Measurements from ENCODE around the gene UBE3A.

UBE3A gene

GRCh38 chr15:25408428-25408827 is 30.4 kb downstream of the UBE3A start:
- no peak for TF ChIP-seq ISL1 (CRISPR knock-in tag; IDR thresholded peaks at IDR 0.05)
- TF ChIP-seq, protein P1, sequence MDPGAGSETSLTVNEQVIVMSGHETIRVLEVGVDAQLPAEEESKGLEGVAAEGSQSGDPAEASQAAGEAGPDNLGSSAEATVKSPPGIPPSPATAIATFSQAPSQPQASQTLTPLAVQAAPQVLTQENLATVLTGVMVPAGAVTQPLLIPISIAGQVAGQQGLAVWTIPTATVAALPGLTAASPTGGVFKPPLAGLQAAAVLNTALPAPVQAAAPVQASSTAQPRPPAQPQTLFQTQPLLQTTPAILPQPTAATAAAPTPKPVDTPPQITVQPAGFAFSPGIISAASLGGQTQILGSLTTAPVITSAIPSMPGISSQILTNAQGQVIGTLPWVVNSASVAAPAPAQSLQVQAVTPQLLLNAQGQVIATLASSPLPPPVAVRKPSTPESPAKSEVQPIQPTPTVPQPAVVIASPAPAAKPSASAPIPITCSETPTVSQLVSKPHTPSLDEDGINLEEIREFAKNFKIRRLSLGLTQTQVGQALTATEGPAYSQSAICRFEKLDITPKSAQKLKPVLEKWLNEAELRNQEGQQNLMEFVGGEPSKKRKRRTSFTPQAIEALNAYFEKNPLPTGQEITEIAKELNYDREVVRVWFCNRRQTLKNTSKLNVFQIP (CRISPR knock-in tag; IDR thresholded peaks at IDR 0.05; ENCODE audit: borderline replicate concordance, low read depth), result no peak
- no peak for TF ChIP-seq TOX (CRISPR knock-in tag; IDR thresholded peaks at IDR 0.05; ENCODE audit: borderline replicate concordance)
- TF ChIP-seq, protein P2, sequence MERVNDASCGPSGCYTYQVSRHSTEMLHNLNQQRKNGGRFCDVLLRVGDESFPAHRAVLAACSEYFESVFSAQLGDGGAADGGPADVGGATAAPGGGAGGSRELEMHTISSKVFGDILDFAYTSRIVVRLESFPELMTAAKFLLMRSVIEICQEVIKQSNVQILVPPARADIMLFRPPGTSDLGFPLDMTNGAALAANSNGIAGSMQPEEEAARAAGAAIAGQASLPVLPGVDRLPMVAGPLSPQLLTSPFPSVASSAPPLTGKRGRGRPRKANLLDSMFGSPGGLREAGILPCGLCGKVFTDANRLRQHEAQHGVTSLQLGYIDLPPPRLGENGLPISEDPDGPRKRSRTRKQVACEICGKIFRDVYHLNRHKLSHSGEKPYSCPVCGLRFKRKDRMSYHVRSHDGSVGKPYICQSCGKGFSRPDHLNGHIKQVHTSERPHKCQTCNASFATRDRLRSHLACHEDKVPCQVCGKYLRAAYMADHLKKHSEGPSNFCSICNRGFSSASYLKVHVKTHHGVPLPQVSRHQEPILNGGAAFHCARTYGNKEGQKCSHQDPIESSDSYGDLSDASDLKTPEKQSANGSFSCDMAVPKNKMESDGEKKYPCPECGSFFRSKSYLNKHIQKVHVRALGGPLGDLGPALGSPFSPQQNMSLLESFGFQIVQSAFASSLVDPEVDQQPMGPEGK (CRISPR knock-in tag; IDR thresholded peaks at IDR 0.05; ENCODE audit: borderline replicate concordance), result no peak
- TF ChIP-seq, protein P3, sequence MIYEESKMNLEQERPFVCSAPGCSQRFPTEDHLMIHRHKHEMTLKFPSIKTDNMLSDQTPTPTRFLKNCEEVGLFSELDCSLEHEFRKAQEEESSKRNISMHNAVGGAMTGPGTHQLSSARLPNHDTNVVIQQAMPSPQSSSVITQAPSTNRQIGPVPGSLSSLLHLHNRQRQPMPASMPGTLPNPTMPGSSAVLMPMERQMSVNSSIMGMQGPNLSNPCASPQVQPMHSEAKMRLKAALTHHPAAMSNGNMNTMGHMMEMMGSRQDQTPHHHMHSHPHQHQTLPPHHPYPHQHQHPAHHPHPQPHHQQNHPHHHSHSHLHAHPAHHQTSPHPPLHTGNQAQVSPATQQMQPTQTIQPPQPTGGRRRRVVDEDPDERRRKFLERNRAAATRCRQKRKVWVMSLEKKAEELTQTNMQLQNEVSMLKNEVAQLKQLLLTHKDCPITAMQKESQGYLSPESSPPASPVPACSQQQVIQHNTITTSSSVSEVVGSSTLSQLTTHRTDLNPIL (CRISPR knock-in tag; IDR thresholded peaks at IDR 0.05; ENCODE audit: low read depth), result no peak
- no peak for TF ChIP-seq OSR1 (CRISPR knock-in tag; IDR thresholded peaks at IDR 0.05)
- no peak for TF ChIP-seq BACH2 (CRISPR knock-in tag; IDR thresholded peaks at IDR 0.05; ENCODE audit: borderline replicate concordance)
- no peak for TF ChIP-seq ZNF565 (CRISPR knock-in tag; conservative IDR thresholded peaks at IDR 0.05; ENCODE audit: low read depth)
- no peak for TF ChIP-seq CSDC2 (CRISPR knock-in tag; IDR thresholded peaks at IDR 0.05)
- no peak for TF ChIP-seq ESRRG (CRISPR knock-in tag; IDR thresholded peaks at IDR 0.05)
- no peak for ATAC-seq

- TF ChIP-seq CSDC2 (CRISPR knock-in tag; IDR thresholded peaks at IDR 0.05) (no peak), GLIS3 (CRISPR knock-in tag; IDR thresholded peaks at IDR 0.05) (no peak), ZC3H10 (CRISPR knock-in tag; IDR thresholded peaks at IDR 0.05) (no peak), ESRRG (CRISPR knock-in tag; IDR thresholded peaks at IDR 0.05) (no peak), SNAI2 (CRISPR knock-in tag; IDR thresholded peaks at IDR 0.05) (no peak), TOX (CRISPR knock-in tag; IDR thresholded peaks at IDR 0.05; ENCODE audit: borderline replicate concordance) (no peak), RARB (CRISPR knock-in tag; IDR thresholded peaks at IDR 0.05) (no peak), TCF4 (CRISPR knock-in tag; IDR thresholded peaks at IDR 0.05; ENCODE audit: borderline replicate concordance) (no peak)
- TF ChIP-seq, protein P1 (CRISPR knock-in tag; IDR thresholded peaks at IDR 0.05; ENCODE audit: borderline replicate concordance, low read depth), result no peak
- ATAC-seq, result no peak
Measured at GRCh38 chr15:25407950-25408349, 30.9 kb downstream of the UBE3A start.

DNA sequence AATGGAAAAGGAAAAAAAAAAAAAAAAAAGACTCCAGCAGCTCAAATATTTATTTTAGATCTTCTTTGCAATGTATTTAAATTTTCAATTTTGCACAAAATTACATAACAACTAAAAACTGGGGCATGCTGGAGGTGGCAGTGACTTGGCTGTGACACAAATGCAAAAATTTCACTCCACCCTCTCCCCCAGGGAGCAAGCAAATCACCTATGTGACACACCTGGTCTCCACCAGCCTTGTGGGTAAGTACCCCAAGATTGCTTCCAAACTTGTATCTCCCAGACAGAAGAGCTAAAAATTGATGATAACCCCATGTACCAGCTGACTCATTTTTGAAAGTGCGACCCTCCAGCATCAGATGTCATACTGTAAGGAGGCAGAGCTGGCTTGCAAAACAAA is 32.0 kb downstream of the UBE3A start:
- no peak for TF ChIP-seq OSR1 (CRISPR knock-in tag; IDR thresholded peaks at IDR 0.05)
- TF ChIP-seq ZNF70 (CRISPR knock-in tag; IDR thresholded peaks at IDR 0.05), result no peak
- ATAC-seq, result no peak

- no peak for ATAC-seq
- no peak for TF ChIP-seq CSDC2 (CRISPR knock-in tag; IDR thresholded peaks at IDR 0.05)
- TF ChIP-seq, protein P2 (CRISPR knock-in tag; IDR thresholded peaks at IDR 0.05; ENCODE audit: borderline replicate concordance), result no peak
- no peak for TF ChIP-seq SNAI2 (CRISPR knock-in tag; IDR thresholded peaks at IDR 0.05)
- TF ChIP-seq ISL1 (CRISPR knock-in tag; IDR thresholded peaks at IDR 0.05), result no peak
- no peak for TF ChIP-seq ZNF70 (CRISPR knock-in tag; IDR thresholded peaks at IDR 0.05)
- no peak for TF ChIP-seq TCF4 (CRISPR knock-in tag; IDR thresholded peaks at IDR 0.05; ENCODE audit: borderline replicate concordance)
- no peak for TF ChIP-seq TSHZ2 (CRISPR knock-in tag; IDR thresholded peaks at IDR 0.05)
- no peak for TF ChIP-seq GLIS3 (CRISPR knock-in tag; IDR thresholded peaks at IDR 0.05)
- no peak for TF ChIP-seq PPARA (CRISPR knock-in tag; IDR thresholded peaks at IDR 0.05; ENCODE audit: borderline replicate concordance)
- TF ChIP-seq ZNF565 (CRISPR knock-in tag; conservative IDR thresholded peaks at IDR 0.05; ENCODE audit: low read depth), result no peak
- TF ChIP-seq, protein P3 (CRISPR knock-in tag; IDR thresholded peaks at IDR 0.05; ENCODE audit: low read depth), result no peak
- TF ChIP-seq, protein P1 (CRISPR knock-in tag; IDR thresholded peaks at IDR 0.05; ENCODE audit: borderline replicate concordance, low read depth), result no peak
- TF ChIP-seq ARNTL (CRISPR knock-in tag; IDR thresholded peaks at IDR 0.05; ENCODE audit: borderline replicate concordance, low read depth), result no peak
- no peak for TF ChIP-seq TOX (CRISPR knock-in tag; IDR thresholded peaks at IDR 0.05; ENCODE audit: borderline replicate concordance)
Measured at GRCh38 chr15:25406261-25406660, 32.6 kb downstream of the UBE3A start.
